Glutamatergic neuron (in vitro differentiated cells): Measurements from ENCODE around the gene PIGBOS1. TPM values are rescaled to one million over a fixed set of nuclear protein-coding genes. Genes with fewer than 3 reads are reported as not detected.

Experiments used
- DNase-seq: peaks from one replicate; pipeline ENCODE4 v3.0.0; 2022
- H3K27ac Mint-ChIP-seq: one replicate; pipeline ENCODE4 v1.8.0; 2020; ENCODE audit warnings: mild to moderate bottlenecking, mixed read lengths, inconsistent platforms; ENCODE audit not compliant: unreplicated experiment
- H3K27me3 Mint-ChIP-seq: one replicate; pipeline ENCODE4 v1.8.0; 2020; ENCODE audit warnings: mild to moderate bottlenecking, moderate library complexity, mixed read lengths, inconsistent platforms; ENCODE audit not compliant: unreplicated experiment
- H3K36me3 Mint-ChIP-seq: one replicate; pipeline ENCODE4 v1.8.0; 2020; ENCODE audit warnings: mild to moderate bottlenecking, mixed read lengths, inconsistent platforms; ENCODE audit not compliant: unreplicated experiment
- H3K4me1 Mint-ChIP-seq: one replicate; pipeline ENCODE4 v1.8.0; 2020; ENCODE audit warnings: mild to moderate bottlenecking, low read depth, mixed read lengths, inconsistent platforms; ENCODE audit not compliant: unreplicated experiment
- H3K4me3 Mint-ChIP-seq: one replicate; pipeline ENCODE4 v1.8.0; 2020; ENCODE audit warnings: mild to moderate bottlenecking, mixed read lengths, inconsistent platforms; ENCODE audit not compliant: unreplicated experiment
- H3K9me3 Mint-ChIP-seq: one replicate; pipeline ENCODE4 v1.8.0; 2020; ENCODE audit warnings: mild to moderate bottlenecking, moderate library complexity, mixed read lengths, inconsistent platforms; ENCODE audit not compliant: unreplicated experiment
- long read RNA-seq: library from polyadenylated mRNA; unstranded; transcript quantifications from one replicate; pipeline ENCODE4 v2.0.0, GENCODE V29; 2020; ENCODE audit not compliant: unreplicated experiment
- total RNA-seq: library from RNA; stranded (reverse); fragmentation: NEBNext Ultra II Directional; extraction: Animal tissue kit (Norgen Biotek cat#: 25700); gene quantifications from one replicate; pipeline ENCODE4 v1.2.1, GENCODE V29; 2021; ENCODE audit not compliant: unreplicated experiment
- TF ChIP-seq, protein P1 (sequence below): fragments of 200-600 bp; sonication (generic); IDR thresholded peaks from one replicate; pipeline ENCODE4 v1.5.0; 2021; ENCODE audit not compliant: partially characterized antibody, unreplicated experiment

Gene PIGBOS1, protein sequence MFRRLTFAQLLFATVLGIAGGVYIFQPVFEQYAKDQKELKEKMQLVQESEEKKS
- total RNA-seq, result 14.4 TPM
- long read RNA-seq, transcript PIGBOS1-203 (2 exons, 801 nt), result major isoform, 7 of 10 reads
- long read RNA-seq, partial matches to known transcripts, result 0 of 10 reads
- long read RNA-seq, other reads (novel, unspliced or antisense), result 1 of 10 reads

DNA sequence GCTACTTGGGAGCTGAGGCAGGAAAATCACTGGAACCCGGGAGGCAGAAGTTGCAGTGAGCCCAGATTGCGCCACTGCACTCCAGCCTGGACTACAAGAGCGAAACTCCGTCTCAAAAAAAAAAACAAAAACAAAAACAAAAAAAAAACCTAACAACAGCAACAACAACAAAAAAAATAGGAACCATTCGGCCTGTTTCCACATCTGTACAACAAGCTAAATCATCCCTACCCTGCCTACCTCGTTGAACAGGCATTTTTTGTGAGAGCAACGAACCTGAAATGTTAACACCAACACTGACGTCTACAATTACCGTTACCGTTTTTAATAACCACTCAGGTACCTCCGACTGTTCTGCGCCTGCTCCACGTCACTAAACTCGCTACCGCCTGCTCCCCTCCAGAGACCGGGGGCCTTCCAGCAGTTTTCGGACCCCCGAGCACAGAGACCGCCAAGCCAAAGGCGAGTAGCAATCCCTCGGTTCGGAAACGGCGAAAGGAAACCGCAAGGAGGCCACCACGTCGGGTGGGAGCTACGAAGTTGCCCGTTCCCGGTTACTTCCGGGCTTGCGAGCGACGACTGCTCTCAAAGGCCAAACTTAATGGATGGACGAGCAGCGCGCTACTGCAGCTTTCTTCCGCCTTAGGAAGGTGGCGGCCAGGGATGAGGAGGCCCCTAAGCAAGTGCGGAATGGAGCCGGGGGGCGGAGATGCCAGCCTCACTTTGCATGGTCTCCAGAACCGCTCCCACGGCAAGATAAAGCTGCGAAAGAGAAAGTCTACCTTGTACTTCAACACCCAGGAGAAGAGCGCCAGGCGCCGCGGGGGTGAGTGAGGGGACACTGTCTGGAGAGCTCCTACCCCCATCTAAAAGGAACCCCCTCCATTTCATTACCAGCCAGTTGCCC lies at the start of gene PIGBOS1, which contains the start of gene PIGB:
Gene PIGBOS1, minus strand, starts transcription at position 536 of the 907 bp plus-strand sequence. CDS start 1,331 bp downstream, outside the sequence.
Gene PIGB, plus strand, starts transcription at position 635 of the 907 bp plus-strand sequence. Its CDS starts 29 bp downstream, at position 664.
- Mint-ChIP-seq H3K4me3 (peak within 1 kb of the TSS; percentile 99), H3K9me3 (peaks cover 4% of the 10 kb centered on the region), H3K36me3 (no peaks in the 10 kb centered on the region), H3K27ac (peak within 1 kb of the TSS; percentile 94), H3K4me1 (peaks cover 2% of the 10 kb centered on the region), H3K27me3 (no peaks in the 10 kb centered on the region)
- TF ChIP-seq, protein P1, sequence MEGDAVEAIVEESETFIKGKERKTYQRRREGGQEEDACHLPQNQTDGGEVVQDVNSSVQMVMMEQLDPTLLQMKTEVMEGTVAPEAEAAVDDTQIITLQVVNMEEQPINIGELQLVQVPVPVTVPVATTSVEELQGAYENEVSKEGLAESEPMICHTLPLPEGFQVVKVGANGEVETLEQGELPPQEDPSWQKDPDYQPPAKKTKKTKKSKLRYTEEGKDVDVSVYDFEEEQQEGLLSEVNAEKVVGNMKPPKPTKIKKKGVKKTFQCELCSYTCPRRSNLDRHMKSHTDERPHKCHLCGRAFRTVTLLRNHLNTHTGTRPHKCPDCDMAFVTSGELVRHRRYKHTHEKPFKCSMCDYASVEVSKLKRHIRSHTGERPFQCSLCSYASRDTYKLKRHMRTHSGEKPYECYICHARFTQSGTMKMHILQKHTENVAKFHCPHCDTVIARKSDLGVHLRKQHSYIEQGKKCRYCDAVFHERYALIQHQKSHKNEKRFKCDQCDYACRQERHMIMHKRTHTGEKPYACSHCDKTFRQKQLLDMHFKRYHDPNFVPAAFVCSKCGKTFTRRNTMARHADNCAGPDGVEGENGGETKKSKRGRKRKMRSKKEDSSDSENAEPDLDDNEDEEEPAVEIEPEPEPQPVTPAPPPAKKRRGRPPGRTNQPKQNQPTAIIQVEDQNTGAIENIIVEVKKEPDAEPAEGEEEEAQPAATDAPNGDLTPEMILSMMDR, result no peak
- DNase-seq, result peak; percentile 82

DNA sequence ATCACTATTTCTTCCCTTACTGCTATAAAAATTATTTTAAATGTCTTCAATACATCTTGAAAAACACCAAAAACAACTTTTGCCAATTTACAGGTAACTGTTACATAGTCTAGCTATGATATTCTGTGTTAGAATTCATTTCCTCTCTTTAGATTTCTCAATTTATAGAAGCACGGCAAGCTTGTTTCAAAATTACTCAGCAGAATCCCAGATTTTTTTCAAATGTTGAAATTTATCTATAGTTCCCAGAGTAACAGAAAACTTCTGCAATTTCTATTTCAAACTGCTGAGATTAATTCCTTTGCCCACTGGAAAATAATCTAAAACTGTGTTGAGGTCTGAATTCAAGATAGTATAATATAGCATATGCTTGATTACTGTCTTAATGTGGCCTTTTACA lies 48.1 kb upstream of the PIGBOS1 start:
- Mint-ChIP-seq H3K4me1 (no peaks in the 10 kb centered on the region), H3K4me3 (no peak overlapping the region), H3K36me3 (peaks cover 3% of the 10 kb centered on the region), H3K27me3 (no peaks in the 10 kb centered on the region), H3K9me3 (no peaks in the 10 kb centered on the region), H3K27ac (no peak overlapping the region)
- TF ChIP-seq, protein P1, result no peak
- no peak for DNase-seq

DNA sequence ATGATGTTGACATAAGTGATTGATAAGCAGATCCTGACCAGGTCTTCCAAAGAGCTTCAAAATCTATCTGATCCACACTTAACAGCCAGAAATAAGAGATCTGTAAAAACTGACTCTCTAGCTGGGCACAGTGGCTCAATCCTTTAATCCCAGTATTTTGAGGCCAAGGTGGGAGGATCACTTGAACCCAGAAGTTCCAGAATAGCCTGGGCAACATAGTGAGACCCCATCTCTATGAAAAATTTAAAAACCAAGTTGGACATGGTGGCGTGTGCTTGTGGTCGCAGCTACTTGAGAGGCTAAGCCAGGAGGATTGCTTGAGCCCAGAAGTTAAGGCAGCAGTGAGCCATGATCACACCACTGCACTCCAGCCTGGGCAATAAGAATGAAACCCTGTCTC lies 43.7 kb upstream of the PIGBOS1 start:
- TF ChIP-seq, protein P1, result no peak
- DNase-seq, result no peak
- no peaks in the 10 kb centered on the region for H3K4me1 Mint-ChIP-seq

DNA sequence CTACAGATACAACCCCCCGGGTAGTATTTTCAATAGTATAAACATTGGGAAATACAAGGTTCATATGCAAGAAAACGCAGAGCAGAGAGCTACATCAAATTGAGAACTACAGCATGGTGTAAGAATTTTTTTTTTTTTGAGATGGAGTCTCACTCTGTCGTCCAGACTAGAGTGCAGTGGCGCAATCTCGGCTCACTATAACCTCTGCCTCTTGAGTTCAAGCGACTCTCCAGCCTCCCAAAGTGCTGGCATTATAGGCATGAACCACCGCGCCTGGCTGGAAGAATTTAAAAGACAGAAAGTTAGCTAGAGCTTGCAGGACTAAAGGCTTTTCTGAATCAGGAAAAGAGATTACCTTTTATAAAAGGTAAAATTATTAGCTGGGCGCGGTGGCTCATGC lies 42.1 kb upstream of the PIGBOS1 start:
- no peaks in the 10 kb centered on the region for H3K9me3 Mint-ChIP-seq
- H3K4me1 Mint-ChIP-seq, result no peaks in the 10 kb centered on the region
- TF ChIP-seq, protein P1, result no peak
- H3K4me3 Mint-ChIP-seq, result no peak overlapping the region
- no peak for DNase-seq
- peaks cover 3% of the 10 kb centered on the region for H3K36me3 Mint-ChIP-seq
- H3K27ac Mint-ChIP-seq, result no peak overlapping the region
- no peaks in the 10 kb centered on the region for H3K27me3 Mint-ChIP-seq

More for the DNA sequence above, 43.7 kb upstream of the PIGBOS1 start:
- Mint-ChIP-seq H3K27ac (no peak overlapping the region), H3K36me3 (peaks cover 3% of the 10 kb centered on the region), H3K4me3 (no peak overlapping the region), H3K27me3 (no peaks in the 10 kb centered on the region), H3K9me3 (no peaks in the 10 kb centered on the region)
